ENCODE measurements around the gene AQP10.

- peak; percentile 24 to 84 (median 70) for TF ChIP-seq CTCF (IDR thresholded peaks at IDR 0.05)
- TF ChIP-seq POLR2A (IDR thresholded peaks at IDR 0.05): peak in 1 of 2 donors; percentile 66
Observed at GRCh38 chr1:154272217-154272998, 48.5 kb upstream of the AQP10 start, which contains the start of gene HAX1.

Measured in thyroid gland (tissue), 4 donors.